H9 (cell line): ENCODE results near the gene NHS. TPM values are rescaled to one million over a fixed set of nuclear protein-coding genes. Genes with fewer than 3 reads are reported as not detected.

Source experiments
- DNase-seq: peaks from one replicate; pipeline ENCODE4 v3.0.0-alpha.2; 2017
- H2AFZ ChIP-seq: one replicate; pipeline ENCODE4 v1.6.1; 2013; ENCODE audit warnings: mild to moderate bottlenecking, low read length, control low read depth, moderate library complexity
- H2AK5ac ChIP-seq: 2 replicates; pipeline ENCODE4 v1.6.1; 2013; ENCODE audit warnings: low read length, control low read depth, mixed read lengths; ENCODE audit not compliant: insufficient read length
- H2BK120ac ChIP-seq: one replicate; pipeline ENCODE4 v1.6.1; 2013; ENCODE audit warnings: low read depth, mild to moderate bottlenecking, low read length, control low read depth, inconsistent platforms; ENCODE audit not compliant: poor library complexity, severe bottlenecking
- H2BK12ac ChIP-seq: 2 replicates; pipeline ENCODE4 v1.6.1; 2013; ENCODE audit warnings: low read length, control low read depth, mixed read lengths, low read depth; ENCODE audit not compliant: insufficient read length
- H2BK15ac ChIP-seq: 2 replicates; pipeline ENCODE4 v1.6.1; 2013; ENCODE audit warnings: low read depth, low read length, control low read depth
- H2BK20ac ChIP-seq: one replicate; pipeline ENCODE4 v1.6.1; 2013; ENCODE audit warnings: low read depth, mild to moderate bottlenecking, low read length, control low read depth, inconsistent platforms; ENCODE audit not compliant: poor library complexity, severe bottlenecking
- H2BK5ac ChIP-seq: 2 replicates; pipeline ENCODE4 v1.6.1; 2013; ENCODE audit warnings: low read length, control low read depth, mixed read lengths; ENCODE audit not compliant: insufficient read length
- H3K14ac ChIP-seq: 2 replicates; pipeline ENCODE4 v1.6.1; 2013; ENCODE audit warnings: low read length, control low read depth; ENCODE audit not compliant: insufficient read depth
- H3K18ac ChIP-seq: 2 replicates; pipeline ENCODE4 v1.6.1; 2013; ENCODE audit warnings: low read depth, mild to moderate bottlenecking, mixed read lengths, low read length, control low read depth; ENCODE audit not compliant: insufficient read length
- H3K23ac ChIP-seq: 2 replicates; pipeline ENCODE4 v1.6.1; 2013; ENCODE audit warnings: low read length, control low read depth, mixed read lengths, low read depth; ENCODE audit not compliant: insufficient read length
- H3K23me2 ChIP-seq: 2 replicates; pipeline ENCODE4 v1.6.1; 2013; ENCODE audit warnings: low read depth, mild to moderate bottlenecking, mixed read lengths, low read length, control low read depth; ENCODE audit not compliant: insufficient read length, poor library complexity, severe bottlenecking
- H3K27ac ChIP-seq: 2 replicates; pipeline ENCODE4 v1.5.1; 2013; ENCODE audit warnings: low read length, control low read depth, mixed read lengths, low read depth; ENCODE audit not compliant: insufficient read length
- H3K27me3 ChIP-seq: 2 replicates; pipeline ENCODE4 v1.6.1; 2013; ENCODE audit warnings: low read length, control low read depth, inconsistent platforms; ENCODE audit not compliant: insufficient read depth
- H3K4ac ChIP-seq: 2 replicates; pipeline ENCODE4 v1.6.1; 2013; ENCODE audit warnings: low read depth, mild to moderate bottlenecking, control low read depth, inconsistent platforms, low read length, moderate library complexity
- H3K4me1 ChIP-seq: 2 replicates; pipeline ENCODE4 v1.6.1; 2013; ENCODE audit warnings: low read length, control low read depth, inconsistent platforms; ENCODE audit not compliant: insufficient read depth
- H3K4me2 ChIP-seq: 2 replicates; pipeline ENCODE4 v1.6.1; 2013; ENCODE audit warnings: low read length, control low read depth, mixed read lengths; ENCODE audit not compliant: insufficient read length, insufficient read depth
- H3K56ac ChIP-seq: 2 replicates; pipeline ENCODE4 v1.6.1; 2013; ENCODE audit warnings: low read depth, mild to moderate bottlenecking, mixed read lengths, low read length, control low read depth; ENCODE audit not compliant: insufficient read length
- H3K79me1 ChIP-seq: 2 replicates; pipeline ENCODE4 v1.6.1; 2013; ENCODE audit warnings: low read depth, mild to moderate bottlenecking, moderate library complexity, low read length, control low read depth, inconsistent platforms; ENCODE audit not compliant: insufficient read depth, poor library complexity, severe bottlenecking
- H3K79me2 ChIP-seq: 2 replicates; pipeline ENCODE4 v1.6.1; 2013; ENCODE audit warnings: low read length, control low read depth, inconsistent platforms; ENCODE audit not compliant: insufficient read depth
- H3K9ac ChIP-seq: 2 replicates; pipeline ENCODE4 v1.6.1; 2013; ENCODE audit warnings: low read length, control low read depth, mixed read lengths; ENCODE audit not compliant: insufficient read length; ENCODE audit errors: extremely low read depth
- H3K9me3 ChIP-seq: one replicate; pipeline ENCODE4 v1.6.1; 2013; ENCODE audit warnings: low read depth, low read length, inconsistent platforms; ENCODE audit not compliant: control insufficient read depth
- H3T11ph ChIP-seq: one replicate; pipeline ENCODE4 v1.6.1; 2013; ENCODE audit warnings: mild to moderate bottlenecking, low read length, control low read depth, inconsistent platforms
- H4K20me1 ChIP-seq: one replicate; pipeline ENCODE4 v1.6.1; 2013; ENCODE audit not compliant: control insufficient read depth, insufficient read length, insufficient read depth
- H4K5ac ChIP-seq: 2 replicates; pipeline ENCODE4 v1.6.1; 2013; ENCODE audit warnings: low read depth, mild to moderate bottlenecking, mixed read lengths, low read length, control low read depth; ENCODE audit not compliant: insufficient read length
- H4K8ac ChIP-seq: replicated peaks from 2 replicates; pipeline ENCODE4 v1.6.1; 2013; ENCODE audit warnings: low read length, control low read depth, mixed read lengths, low read depth; ENCODE audit not compliant: insufficient read length
- H4K91ac ChIP-seq: 2 replicates; pipeline ENCODE4 v1.6.1; 2013; ENCODE audit warnings: low read depth, mild to moderate bottlenecking, moderate library complexity, mixed read lengths, low read length, control low read depth; ENCODE audit not compliant: insufficient read length
- H3K27ac Mint-ChIP-seq, 3 experiments: 2 replicates in 2 of 3; 3 replicates in 1 of 3; pipeline ENCODE4 v1.8.0; 2020 to 2021; ENCODE audit warnings: mixed read lengths in 3 of 3, mild to moderate bottlenecking in 1 of 3, moderate library complexity in 1 of 3
- H3K27me3 Mint-ChIP-seq: 2 replicates; pipeline ENCODE4 v1.8.0; 2021; ENCODE audit warnings: low read depth, mild to moderate bottlenecking, moderate library complexity, mixed read lengths
- H3K36me3 Mint-ChIP-seq, 3 experiments: 2 replicates in 2 of 3; 3 replicates in 1 of 3; pipeline ENCODE4 v1.8.0; 2020 to 2021; ENCODE audit warnings: low read depth in 3 of 3, mixed read lengths in 3 of 3; ENCODE audit not compliant: insufficient read depth in 1 of 3
- H3K4me1 Mint-ChIP-seq, 2 experiments: 2 replicates each; pipeline ENCODE4 v1.8.0; 2020; ENCODE audit warnings: mixed read lengths in 2 of 2
- H3K4me3 Mint-ChIP-seq, 2 experiments: 2 replicates in 1 of 2; 3 replicates in 1 of 2; pipeline ENCODE4 v1.8.0; 2020 to 2021; ENCODE audit warnings: mild to moderate bottlenecking in 2 of 2, mixed read lengths in 2 of 2, moderate library complexity in 1 of 2
- H3K9me3 Mint-ChIP-seq, 2 experiments: 2 replicates in 1 of 2; 3 replicates in 1 of 2; pipeline ENCODE4 v1.8.0; 2020; ENCODE audit warnings: mild to moderate bottlenecking in 2 of 2, mixed read lengths in 2 of 2, moderate library complexity in 1 of 2
- CTCF ChIP-seq: fragments of 200-600 bp; sonication (generic); conservative IDR thresholded peaks from 3 replicates; pipeline ENCODE4 v1.8.0; 2021; ENCODE audit warnings: antibody characterized with exemption, mild to moderate bottlenecking
- WGBS: extraction: QIAGEN DNeasy Blood & Tissue Kit; methylation state at CpG from one replicate; pipeline ENCODE4 v1.1.7; 2013; ENCODE audit warnings: missing lambda C conversion rate, low lambda C conversion rate, mixed read lengths; ENCODE audit not compliant: insufficient read length; ENCODE audit errors: extremely low coverage; 5-methylcytosine and 5-hydroxymethylcytosine counted together
- total RNA-seq: library from RNA; stranded (reverse); gene quantifications from 2 replicates; pipeline ENCODE4 v1.2.1, GENCODE V29; 2021

NHS gene
- total RNA-seq, 1 experiment from 2014 or later, result 8.7 TPM

- Mint-ChIP-seq H3K36me3 (no peaks in the 10 kb centered on the region; a peak in 1 of 7 replicates), H3K9me3 (no peaks in the 10 kb centered on the region), H3K27me3 (no peaks in the 10 kb centered on the region), H3K4me1 (peaks cover 62 to 73% of the 10 kb centered on the region in 2 experiments), H3K27ac (no peak overlapping the region), H3K4me3 (no peak overlapping the region)
- no CpG with 5 or more reads among the region's 3 CpGs for WGBS
- H3K23me2 ChIP-seq, result peaks cover 4% of the 10 kb centered on the region
- H3K9ac ChIP-seq, result no peak overlapping the region
- H3K9me3 ChIP-seq, result no peaks in the 10 kb centered on the region
- TF ChIP-seq CTCF, result no peak
- H3K27ac ChIP-seq, result no peak overlapping the region
- H4K91ac ChIP-seq, result no peak overlapping the region
- no peak overlapping the region for H4K5ac ChIP-seq
- no peak overlapping the region for H3K4me2 ChIP-seq
- no peaks in the 10 kb centered on the region for H4K20me1 ChIP-seq
- no peak overlapping the region for H3K56ac ChIP-seq
- no peak overlapping the region for H2BK12ac ChIP-seq
- H2AFZ ChIP-seq, result no peak overlapping the region
- no peak overlapping the region for H3K14ac ChIP-seq
- no peaks in the 10 kb centered on the region for H3K79me2 ChIP-seq
- no peak overlapping the region for H3K18ac ChIP-seq
- no peak overlapping the region for H2BK5ac ChIP-seq
- no peaks in the 10 kb centered on the region for H3K79me1 ChIP-seq
- peaks cover 6% of the 10 kb centered on the region; the same call in 1 of the 2 replicates for H3K4me1 ChIP-seq
- H3K27me3 ChIP-seq, result no peaks in the 10 kb centered on the region
- no peak overlapping the region for H2BK20ac ChIP-seq
- H2BK120ac ChIP-seq, result no peak overlapping the region
- no peak overlapping the region for H3K23ac ChIP-seq
- no peak overlapping the region for H2AK5ac ChIP-seq
- H2BK15ac ChIP-seq, result no peak overlapping the region
- no peak overlapping the region for H4K8ac ChIP-seq
- H3K4ac ChIP-seq, result no peak overlapping the region
- DNase-seq, result no peak
- H3T11ph ChIP-seq, result no peak overlapping the region
Observed at GRCh38 chrX:17631647-17632046, 256.6 kb downstream of the NHS start.
